Measurements from ENCODE around the gene MFN2. TPM values are rescaled to one million over a fixed set of nuclear protein-coding genes. Genes with fewer than 3 reads are reported as not detected.
A peak's percentile ranks its signal among the peaks of the same experiment; 100 is the strongest.
"Not testable (repeated sequence)": the region's sequence is repeated elsewhere in the genome, so short reads cannot be mapped to it uniquely, and the experiment has no call there.

The MFN2 gene
- total RNA-seq, 2 experiments from 2014 or later: 52.5 to 71.6 TPM

GRCh38 chr1:12028957-12029511 is 48.8 kb downstream of the MFN2 start:
- Mint-ChIP-seq H3K27ac (no peak overlapping the region), H3K36me3 (ENCODE audit: low read depth) (peaks cover 27% of the 10 kb centered on the region), H3K4me1 (no peaks in the 10 kb centered on the region), H3K4me3 (no peak overlapping the region), H3K27me3 (no peaks in the 10 kb centered on the region), H3K9me3 (ENCODE audit: low read depth) (no peaks in the 10 kb centered on the region)
- POLR2A ChIA-PET: no interaction called here
- CTCF ChIA-PET: no interaction called here
- no peak for ATAC-seq
- no peak for DNase-seq
- intact Hi-C loops (cut with DNase I, micrococcal nuclease): no loop called here

- intact Hi-C loops (cut with DNase I, micrococcal nuclease): no loop called here
- CTCF ChIA-PET: interaction anchor here (0.6 to 2.2 kb wide), 2 partner anchors 29 to 41 kb away, joined by 3 to 7 read pairs; no protein-coding TSS in a partner anchor
- POLR2A ChIA-PET: interaction anchor here (0.6 kb wide), 1 partner anchor 41 kb away, joined by 5 read pairs; no protein-coding TSS in a partner anchor
These were observed 49.6 kb downstream of the MFN2 start for GRCh38 chr1:12029720-12030339.

GRCh38 chr1:12031039-12031980 is 51.1 kb downstream of the MFN2 start:
- POLR2A ChIA-PET: no interaction called here
- Mint-ChIP-seq H3K36me3 (ENCODE audit: low read depth) (peaks cover 12% of the 10 kb centered on the region), H3K9me3 (ENCODE audit: low read depth) (no peaks in the 10 kb centered on the region), H3K27ac (no peak overlapping the region), H3K4me3 (no peak overlapping the region), H3K27me3 (no peaks in the 10 kb centered on the region), H3K4me1 (no peaks in the 10 kb centered on the region)
- DNase-seq (peak; percentile 73), ATAC-seq (peak; percentile 88)
- CTCF ChIA-PET: interaction anchor here (0.8 to 2.2 kb wide), 7 partner anchors 11 to 139 kb away, joined by 3 to 10 read pairs (median 5); partner anchors contain the start of gene MIIP
- intact Hi-C loops (cut with DNase I, micrococcal nuclease): loop anchor here in 1 of 2 experiments (1.0 kb wide), 1 partner anchor 193 kb away; no protein-coding TSS in a partner anchor

More at GRCh38 chr1:12029720-12030339, 49.6 kb downstream of the MFN2 start:
- H3K27me3 Mint-ChIP-seq: no peaks in the 10 kb centered on the region
- H3K4me1 Mint-ChIP-seq: no peaks in the 10 kb centered on the region
- peaks cover 20% of the 10 kb centered on the region for H3K36me3 Mint-ChIP-seq (ENCODE audit: low read depth)
- H3K4me3 Mint-ChIP-seq: no peak overlapping the region
- DNase-seq (no peak), ATAC-seq (no peak)
- H3K9me3 Mint-ChIP-seq (ENCODE audit: low read depth): no peaks in the 10 kb centered on the region
- H3K27ac Mint-ChIP-seq: no peak overlapping the region

- Mint-ChIP-seq H3K27me3 (no peaks in the 10 kb centered on the region), H3K9me3 (ENCODE audit: low read depth) (no peaks in the 10 kb centered on the region), H3K4me1 (peaks cover under 1% of the 10 kb centered on the region), H3K27ac (no peak overlapping the region), H3K4me3 (no peak overlapping the region), H3K36me3 (ENCODE audit: low read depth) (peaks cover 7% of the 10 kb centered on the region)
- ChIA-PET POLR2A (interaction anchor here (1.0 kb wide), 1 partner anchor 123 kb away, joined by 3 read pairs; no protein-coding TSS in a partner anchor), CTCF (interaction anchor here (2.2 kb wide), 1 partner anchor 39 kb away, joined by 7 read pairs; no protein-coding TSS in a partner anchor)
- intact Hi-C loops (cut with DNase I, micrococcal nuclease): no loop called here
- ATAC-seq: no peak
- DNase-seq: no peak
These were observed 51.9 kb downstream of the MFN2 start for GRCh38 chr1:12032161-12032621.

- H3K27me3 Mint-ChIP-seq; POLR2A ChIA-PET; H3K4me3 Mint-ChIP-seq; H3K4me1 Mint-ChIP-seq; ATAC-seq; H3K36me3 Mint-ChIP-seq (ENCODE audit: low read depth); H3K27ac Mint-ChIP-seq; DNase-seq; H3K9me3 Mint-ChIP-seq (ENCODE audit: low read depth); intact Hi-C loops (cut with DNase I, micrococcal nuclease): not testable (repeated sequence)
- CTCF ChIA-PET: interaction anchor here (1.1 kb wide), 1 partner anchor 208 kb away, joined by 5 read pairs; no protein-coding TSS in a partner anchor
These were observed 53.2 kb downstream of the MFN2 start for GRCh38 chr1:12033441-12033840.

- ATAC-seq (no peak), DNase-seq (no peak)
- Mint-ChIP-seq H3K4me3 (no peak overlapping the region), H3K27ac (no peak overlapping the region), H3K27me3 (no peaks in the 10 kb centered on the region), H3K36me3 (ENCODE audit: low read depth) (no peaks in the 10 kb centered on the region), H3K9me3 (ENCODE audit: low read depth) (no peaks in the 10 kb centered on the region), H3K4me1 (peaks cover 4% of the 10 kb centered on the region)
- intact Hi-C loops (cut with DNase I, micrococcal nuclease): no loop called here
- CTCF ChIA-PET: interaction anchor here (1.0 to 1.1 kb wide), 2 partner anchors 7 to 209 kb away, joined by 4 to 5 read pairs; no protein-coding TSS in a partner anchor
- POLR2A ChIA-PET: interaction anchor here (0.6 kb wide), 1 partner anchor 31 kb away, joined by 3 read pairs; no protein-coding TSS in a partner anchor
These were observed 54.1 kb downstream of the MFN2 start for GRCh38 chr1:12034381-12034801.

- CTCF ChIA-PET: interaction anchor here (1.0 kb wide), 1 partner anchor 8 kb away, joined by 4 read pairs; no protein-coding TSS in a partner anchor
- ATAC-seq (no peak), DNase-seq (no peak)
- no peaks in the 10 kb centered on the region for H3K27me3 Mint-ChIP-seq
- no peak overlapping the region for H3K27ac Mint-ChIP-seq
- POLR2A ChIA-PET: interaction anchor here (1.9 kb wide), 1 partner anchor 126 kb away, joined by 7 read pairs; no protein-coding TSS in a partner anchor
- H3K9me3 Mint-ChIP-seq (ENCODE audit: low read depth): no peaks in the 10 kb centered on the region
- peaks cover 10% of the 10 kb centered on the region for H3K4me1 Mint-ChIP-seq
- intact Hi-C loops (cut with DNase I, micrococcal nuclease): no loop called here
- no peaks in the 10 kb centered on the region for H3K36me3 Mint-ChIP-seq (ENCODE audit: low read depth)
- no peak overlapping the region for H3K4me3 Mint-ChIP-seq
These were observed 55.1 kb downstream of the MFN2 start for GRCh38 chr1:12035312-12035711.

GRCh38 chr1:12037486-12038355 is 57.5 kb downstream of the MFN2 start:
- ATAC-seq (no peak), DNase-seq (no peak)
- CTCF ChIA-PET: interaction anchor here (0.5 to 2.4 kb wide), 8 partner anchors 9 to 563 kb away, joined by 3 to 8 read pairs (median 3); partner anchors contain the start of gene MIIP
- no peaks in the 10 kb centered on the region for H3K36me3 Mint-ChIP-seq (ENCODE audit: low read depth)
- H3K4me1 Mint-ChIP-seq: peaks cover 17% of the 10 kb centered on the region
- no peaks in the 10 kb centered on the region for H3K27me3 Mint-ChIP-seq
- intact Hi-C loops (cut with DNase I, micrococcal nuclease): no loop called here
- POLR2A ChIA-PET: interaction anchor here (0.6 to 2.3 kb wide), 3 partner anchors 128 to 177 kb away, joined by 3 to 9 read pairs (median 7); no protein-coding TSS in a partner anchor
- H3K27ac Mint-ChIP-seq: no peak overlapping the region
- no peak overlapping the region for H3K4me3 Mint-ChIP-seq
- H3K9me3 Mint-ChIP-seq (ENCODE audit: low read depth): no peaks in the 10 kb centered on the region

GRCh38 chr1:12038356-12039163 is 58.3 kb downstream of the MFN2 start:
- Mint-ChIP-seq H3K4me1 (peaks cover 17% of the 10 kb centered on the region), H3K9me3 (ENCODE audit: low read depth) (no peaks in the 10 kb centered on the region), H3K4me3 (no peak overlapping the region), H3K27ac (no peak overlapping the region), H3K36me3 (ENCODE audit: low read depth) (no peaks in the 10 kb centered on the region), H3K27me3 (no peaks in the 10 kb centered on the region)
- DNase-seq (no peak), ATAC-seq (no peak)
- intact Hi-C loops (cut with DNase I, micrococcal nuclease): no loop called here
- ChIA-PET CTCF (interaction anchor here (0.5 to 2.4 kb wide), 5 partner anchors 20 to 55 kb away, joined by 3 to 8 read pairs (median 4); partner anchors contain the start of gene MIIP), POLR2A (interaction anchor here (1.8 to 2.3 kb wide), 2 partner anchors 129 to 131 kb away, joined by 7 to 9 read pairs; no protein-coding TSS in a partner anchor)
